ENCODE data around the gene MLEC.

DNA sequence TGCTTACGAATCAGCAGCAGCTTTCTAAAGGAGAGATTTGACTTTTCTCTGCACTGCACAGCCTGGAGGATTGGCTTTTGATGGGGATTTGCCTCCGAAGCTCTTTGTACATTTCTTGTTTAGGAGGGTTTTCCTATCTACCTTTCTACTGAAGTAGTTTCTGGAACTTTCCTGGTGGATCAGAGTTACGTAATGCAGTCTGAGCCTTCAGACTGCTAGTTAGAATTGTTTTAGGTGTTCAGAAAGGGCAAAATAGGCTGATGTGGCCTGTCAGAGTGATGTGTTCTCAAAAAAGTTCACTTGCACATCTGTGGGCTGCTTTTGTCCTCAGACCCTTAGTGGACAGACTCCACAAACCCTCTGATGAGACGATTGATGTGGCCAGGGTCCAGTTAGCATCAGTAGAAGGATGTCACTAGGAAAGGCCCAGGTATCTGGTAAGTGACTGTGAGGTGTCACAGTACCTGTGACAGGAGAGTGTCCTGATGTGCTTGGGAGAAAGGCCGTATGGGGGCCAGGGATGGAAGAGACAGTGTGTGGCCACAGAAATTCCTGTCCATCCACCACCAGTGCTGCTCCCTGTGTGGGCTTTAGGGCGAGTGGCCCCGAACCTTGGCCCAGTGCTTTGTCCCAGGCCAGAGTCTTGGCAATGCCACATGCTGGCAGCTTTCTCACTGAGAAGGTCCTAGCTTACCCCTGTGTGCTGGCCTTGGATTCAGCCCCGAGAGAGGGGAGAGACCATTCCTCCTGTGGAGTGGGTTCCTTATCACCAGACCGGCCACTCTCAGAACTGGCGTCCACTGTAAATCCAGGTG, 34.2 kb downstream of the MLEC start:
- TF ChIP-seq, protein P1, sequence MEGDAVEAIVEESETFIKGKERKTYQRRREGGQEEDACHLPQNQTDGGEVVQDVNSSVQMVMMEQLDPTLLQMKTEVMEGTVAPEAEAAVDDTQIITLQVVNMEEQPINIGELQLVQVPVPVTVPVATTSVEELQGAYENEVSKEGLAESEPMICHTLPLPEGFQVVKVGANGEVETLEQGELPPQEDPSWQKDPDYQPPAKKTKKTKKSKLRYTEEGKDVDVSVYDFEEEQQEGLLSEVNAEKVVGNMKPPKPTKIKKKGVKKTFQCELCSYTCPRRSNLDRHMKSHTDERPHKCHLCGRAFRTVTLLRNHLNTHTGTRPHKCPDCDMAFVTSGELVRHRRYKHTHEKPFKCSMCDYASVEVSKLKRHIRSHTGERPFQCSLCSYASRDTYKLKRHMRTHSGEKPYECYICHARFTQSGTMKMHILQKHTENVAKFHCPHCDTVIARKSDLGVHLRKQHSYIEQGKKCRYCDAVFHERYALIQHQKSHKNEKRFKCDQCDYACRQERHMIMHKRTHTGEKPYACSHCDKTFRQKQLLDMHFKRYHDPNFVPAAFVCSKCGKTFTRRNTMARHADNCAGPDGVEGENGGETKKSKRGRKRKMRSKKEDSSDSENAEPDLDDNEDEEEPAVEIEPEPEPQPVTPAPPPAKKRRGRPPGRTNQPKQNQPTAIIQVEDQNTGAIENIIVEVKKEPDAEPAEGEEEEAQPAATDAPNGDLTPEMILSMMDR (IDR thresholded peaks at IDR 0.05), result no peak
- TF ChIP-seq JUNB (IDR thresholded peaks at IDR 0.05) (no peak), ZNF302 (CRISPR knock-in tag; IDR thresholded peaks at IDR 0.05) (no peak), CEBPB (IDR thresholded peaks at IDR 0.05) (no peak)
- TF ChIP-seq, protein P2, sequence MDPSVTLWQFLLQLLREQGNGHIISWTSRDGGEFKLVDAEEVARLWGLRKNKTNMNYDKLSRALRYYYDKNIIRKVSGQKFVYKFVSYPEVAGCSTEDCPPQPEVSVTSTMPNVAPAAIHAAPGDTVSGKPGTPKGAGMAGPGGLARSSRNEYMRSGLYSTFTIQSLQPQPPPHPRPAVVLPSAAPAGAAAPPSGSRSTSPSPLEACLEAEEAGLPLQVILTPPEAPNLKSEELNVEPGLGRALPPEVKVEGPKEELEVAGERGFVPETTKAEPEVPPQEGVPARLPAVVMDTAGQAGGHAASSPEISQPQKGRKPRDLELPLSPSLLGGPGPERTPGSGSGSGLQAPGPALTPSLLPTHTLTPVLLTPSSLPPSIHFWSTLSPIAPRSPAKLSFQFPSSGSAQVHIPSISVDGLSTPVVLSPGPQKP (IDR thresholded peaks at IDR 0.05; ENCODE audit: low read depth, low read length), result no peak
